SK-MEL-5 (cell line): ENCODE measurements around the gene SIGLEC6. TPM values are rescaled to one million over a fixed set of nuclear protein-coding genes. Genes with fewer than 3 reads are reported as not detected.
"Not testable (repeated sequence)": the region's sequence is repeated elsewhere in the genome, so short reads cannot be mapped to it uniquely, and the experiment has no call there.

ENCODE experiments used
- DNase-seq: peaks from one replicate; pipeline ENCODE4 v3.0.0-alpha.2; 2016; ENCODE audit warnings: low read depth, low spot score
- in situ Hi-C: cut with HindIII; loops from 2 replicates; pipeline ENCODE4 v1.10.0; 2016; ENCODE audit warnings: low sequenced_read_pairs, high pct_unique_total_duplicates, low pct_unique_long_range_greater_than_20kb
- total RNA-seq: library from RNA; depleted of rRNA; stranded (reverse); fragments of >200 nt; shearing (Covaris generic); gene quantifications from 2 replicates; pipeline ENCODE4 v1.2.3, GENCODE V29; 2014

Gene SIGLEC6
- total RNA-seq, 1 experiment from 2014 or later: not detected

DNA sequence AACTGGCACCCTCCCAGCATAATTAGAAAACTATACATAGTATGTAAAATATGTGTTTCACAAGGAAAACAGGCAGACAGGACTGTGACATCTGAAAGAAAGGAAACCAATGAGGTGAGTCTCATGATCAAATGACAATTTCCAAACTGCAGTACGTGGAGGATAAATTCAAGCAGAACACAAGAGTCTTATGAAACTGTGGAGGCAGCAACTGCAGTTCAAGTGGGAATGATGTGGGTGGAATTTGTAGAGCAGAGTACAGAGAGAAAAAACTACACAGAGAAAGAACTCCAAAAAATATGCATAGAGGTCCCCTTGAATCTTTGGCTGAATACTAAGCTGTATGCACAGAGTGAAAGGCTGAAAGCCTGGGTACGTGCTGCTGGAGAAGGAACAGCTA is 9.7 kb downstream of the SIGLEC6 start:
- no peak for DNase-seq
- in situ Hi-C loops: no loop called here

GRCh38 chr19:51521357-51521756 is 10.1 kb downstream of the SIGLEC6 start:
- no peak for DNase-seq
- in situ Hi-C loops: no loop called here

DNA sequence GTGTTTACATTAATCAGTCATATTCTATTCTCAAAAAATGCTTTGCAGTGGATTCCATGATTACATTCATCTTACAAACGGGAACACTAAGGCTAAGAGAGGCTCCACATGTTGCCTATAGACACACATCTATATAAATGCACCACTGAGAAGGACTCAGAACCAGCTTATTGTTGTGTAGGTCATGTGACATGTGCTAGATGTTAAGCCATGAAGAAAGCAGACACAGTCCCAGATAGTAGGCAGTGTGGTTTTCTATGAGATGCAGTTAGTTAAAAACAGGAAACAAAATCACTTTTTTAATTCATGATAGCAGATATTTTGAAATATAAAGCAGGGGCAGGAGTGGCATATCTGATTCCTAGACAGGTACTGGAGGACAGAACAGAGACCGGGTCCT is 10.7 kb downstream of the SIGLEC6 start:
- in situ Hi-C loops: no loop called here
- no peak for DNase-seq

DNA sequence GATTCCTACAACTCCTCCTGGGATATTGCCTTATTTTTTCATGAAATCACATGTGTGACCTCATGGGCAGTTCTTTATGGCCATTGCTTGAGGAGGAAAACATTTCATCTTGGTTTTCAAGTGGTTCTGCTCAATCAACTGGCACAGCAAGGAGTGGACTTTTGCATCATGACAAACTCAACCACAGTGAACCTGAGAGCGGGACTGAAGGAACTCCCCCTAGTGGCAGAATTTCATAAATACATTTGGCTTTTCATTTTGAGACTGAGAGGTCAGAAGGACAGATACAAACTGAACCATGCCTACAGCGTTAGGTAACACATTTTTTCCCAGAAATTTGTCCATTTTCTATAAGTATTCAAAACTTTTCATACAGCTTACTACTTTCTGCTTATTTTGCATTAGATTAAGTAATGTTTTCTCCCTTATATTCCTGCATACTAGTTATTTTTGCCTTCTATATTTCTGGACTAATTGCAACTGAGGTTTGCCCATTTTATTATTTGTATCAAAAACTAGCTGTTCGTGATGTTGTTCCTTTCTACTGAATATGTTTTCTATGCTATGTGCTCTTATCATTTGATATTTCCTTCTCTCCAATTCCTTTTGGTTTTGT is 16.5 kb downstream of the SIGLEC6 start:
- in situ Hi-C loops: no loop called here
- peak; percentile 60 for DNase-seq

DNA sequence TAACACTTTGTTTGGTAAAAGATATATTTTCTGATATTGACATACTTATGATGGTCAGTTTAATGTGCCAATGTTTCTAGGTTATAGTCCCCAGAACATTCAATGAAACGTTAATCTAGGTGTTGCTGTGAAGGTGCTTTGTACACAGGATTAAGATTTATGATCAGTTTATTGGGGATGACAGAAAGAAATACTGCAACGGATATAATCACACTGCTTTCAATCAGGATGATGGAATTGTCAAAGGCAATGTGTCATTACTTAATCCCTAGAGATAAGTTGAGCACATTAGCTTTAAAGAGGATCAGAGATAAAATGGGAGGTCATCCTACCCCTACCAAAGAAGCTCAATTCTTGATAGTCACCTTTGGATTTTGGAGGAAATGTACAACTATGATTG is 17.5 kb downstream of the SIGLEC6 start:
- in situ Hi-C loops: no loop called here
- DNase-seq: no peak

DNA sequence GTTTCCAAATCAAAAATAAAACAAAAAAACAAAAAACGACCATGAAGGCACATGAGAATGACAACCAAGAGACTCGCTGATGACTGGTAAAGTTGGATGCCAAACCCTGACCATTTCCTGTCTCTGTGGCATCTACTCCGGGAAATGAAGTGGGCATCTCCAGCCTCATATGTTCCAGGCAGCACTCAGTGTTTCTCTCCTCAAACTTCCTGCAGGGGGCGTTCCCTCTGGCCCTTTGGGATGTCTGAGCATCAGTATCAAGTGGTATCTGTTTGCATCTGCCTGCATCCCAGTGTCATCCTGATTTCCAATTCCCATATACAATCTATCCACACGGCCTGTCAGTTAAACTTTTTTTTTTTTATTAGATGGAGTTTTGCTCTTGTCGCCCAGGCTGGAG is 20.1 kb downstream of the SIGLEC6 start:
- DNase-seq: peak; percentile 41
- in situ Hi-C loops: no loop called here

DNA sequence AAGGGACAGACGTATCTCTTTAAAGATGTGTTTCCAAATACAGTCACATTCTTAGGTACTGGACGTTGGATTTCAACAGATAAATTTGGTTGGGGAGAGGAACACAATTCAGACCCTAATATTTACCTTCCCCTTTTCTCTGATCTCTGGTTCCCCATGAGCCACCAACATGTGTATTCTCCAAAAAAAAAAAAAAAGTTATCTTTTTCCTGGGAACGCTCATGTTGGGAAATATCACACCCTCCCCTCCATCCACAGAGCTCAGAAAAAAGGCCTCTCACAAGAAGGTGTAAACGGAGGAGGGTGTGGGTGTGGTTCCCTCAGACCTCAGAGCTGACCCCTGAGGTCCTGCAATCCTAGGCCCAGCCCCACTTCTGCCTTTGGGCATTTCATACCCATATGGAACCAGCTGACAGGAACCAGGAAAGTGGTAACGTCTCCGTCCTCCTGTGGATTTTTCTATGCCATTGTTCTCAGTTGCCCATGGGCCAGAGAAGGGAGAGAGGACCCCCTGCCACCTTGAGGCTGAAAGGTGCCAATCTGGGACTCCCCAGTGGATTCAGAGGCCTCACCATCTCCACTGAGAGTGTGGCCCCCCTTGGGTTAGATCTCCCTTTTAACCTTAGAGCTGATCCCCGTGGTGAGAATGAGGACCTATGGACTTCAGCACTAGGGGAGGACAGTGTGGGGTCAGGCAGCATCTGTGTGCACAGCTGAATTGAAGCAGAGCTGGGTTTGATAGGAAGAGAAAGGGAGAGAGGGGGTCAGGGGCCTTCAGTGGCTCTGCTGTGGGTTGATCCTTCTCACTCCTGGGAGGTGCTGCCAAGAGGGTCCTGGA is 21.4 kb downstream of the SIGLEC6 start:
- DNase-seq: no peak
- in situ Hi-C loops: no loop called here

GRCh38 chr19:51508059-51508733 is 23.3 kb downstream of the SIGLEC6 start:
- in situ Hi-C loops: no loop called here
- no peak for DNase-seq

- in situ Hi-C loops: no loop called here
- DNase-seq: no peak
Measured at GRCh38 chr19:51507640-51508058, 23.8 kb downstream of the SIGLEC6 start.

GRCh38 chr19:51507192-51507591 is 24.3 kb downstream of the SIGLEC6 start:
- in situ Hi-C loops: no loop called here

GRCh38 chr19:51505904-51506303 is 25.6 kb downstream of the SIGLEC6 start:
- DNase-seq: no peak
- in situ Hi-C loops: no loop called here

More at GRCh38 chr19:51507192-51507591, 24.3 kb downstream of the SIGLEC6 start:
- no peak for DNase-seq

DNA sequence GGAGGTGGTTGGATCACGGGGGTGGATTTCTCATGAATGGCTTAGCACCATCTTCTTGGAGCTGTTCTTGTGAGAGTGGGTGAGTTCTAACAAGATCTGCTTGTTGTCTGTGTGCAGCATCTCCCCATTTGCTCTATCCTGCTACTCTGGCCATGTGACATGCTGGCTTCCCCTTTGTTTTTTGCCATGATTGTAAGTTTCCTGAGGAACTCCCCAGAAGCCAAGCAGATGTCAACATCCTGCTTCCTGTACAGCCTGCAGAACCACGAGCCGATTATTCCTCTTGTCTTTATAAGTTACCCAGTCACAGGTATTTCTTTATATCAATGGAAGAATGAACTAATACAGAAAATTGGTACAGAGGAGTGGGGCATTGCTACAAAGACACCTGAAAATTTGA is 27.6 kb downstream of the SIGLEC6 start:
- DNase-seq: no peak
- in situ Hi-C loops: no loop called here

DNA sequence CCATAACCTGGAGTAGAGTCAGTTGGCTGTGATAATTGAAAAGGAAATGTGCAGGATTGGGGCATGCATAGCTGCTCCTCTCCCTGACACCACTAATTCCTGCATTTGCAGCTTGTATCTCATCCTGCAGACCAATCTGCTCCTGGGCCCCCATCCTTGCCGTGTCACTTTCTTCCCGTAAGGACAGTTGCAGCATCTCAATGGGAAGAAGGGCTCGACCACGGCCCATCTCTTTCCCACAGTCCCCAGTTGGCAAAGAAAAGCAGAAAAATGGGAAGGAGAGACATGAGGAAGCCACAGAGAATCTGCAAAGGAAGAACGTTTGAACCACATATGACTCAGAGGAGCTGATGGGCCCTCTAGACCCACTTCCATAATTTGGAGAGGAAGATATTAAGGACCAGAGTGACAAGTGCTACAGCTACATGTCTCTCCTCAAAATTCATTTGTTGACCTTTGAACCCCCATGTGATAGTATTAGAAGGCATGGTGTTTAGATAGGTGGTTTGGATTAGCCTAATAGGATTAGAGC is 28.1 kb downstream of the SIGLEC6 start:
- DNase-seq: no peak
- in situ Hi-C loops: no loop called here

DNA sequence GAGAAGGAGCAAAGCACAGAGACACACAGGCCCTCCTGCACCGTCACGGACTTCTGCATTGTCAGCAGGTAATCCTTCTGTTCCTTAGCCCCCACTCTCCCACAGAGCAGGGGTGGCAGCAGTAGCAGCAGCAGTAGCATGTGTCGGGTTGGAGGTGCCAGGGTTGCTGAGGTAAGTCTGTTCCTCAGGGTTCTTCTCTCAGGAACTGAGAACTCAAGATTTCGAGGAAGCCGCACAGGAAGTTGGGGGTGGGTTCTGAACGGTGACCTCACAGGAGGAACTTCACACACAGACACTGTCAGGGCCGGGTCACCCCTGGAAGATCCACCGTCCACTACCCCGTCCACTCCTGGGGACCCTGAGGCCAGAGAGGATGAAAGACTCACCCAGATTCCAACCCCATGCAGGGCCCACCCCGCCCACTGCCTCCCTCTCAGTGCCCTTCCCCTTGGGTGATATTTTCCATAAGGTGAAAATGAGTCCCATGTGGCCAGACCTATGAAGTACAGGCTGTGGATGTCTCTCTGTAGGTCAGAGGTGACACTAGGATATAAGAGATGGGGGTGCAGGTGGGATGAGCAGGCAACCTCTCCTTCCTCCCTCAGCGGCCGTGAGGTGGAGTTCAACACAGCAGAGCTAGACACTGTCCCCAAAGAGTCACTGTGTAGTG is 29.7 kb downstream of the SIGLEC6 start, which contains the start of gene SIGLEC12:
Gene SIGLEC12, minus strand, starts transcription at position 207 of the 670 bp plus-strand sequence. Its CDS starts 67 bp downstream, at position 140.
- DNase-seq: no peak
- in situ Hi-C loops: no loop called here

DNA sequence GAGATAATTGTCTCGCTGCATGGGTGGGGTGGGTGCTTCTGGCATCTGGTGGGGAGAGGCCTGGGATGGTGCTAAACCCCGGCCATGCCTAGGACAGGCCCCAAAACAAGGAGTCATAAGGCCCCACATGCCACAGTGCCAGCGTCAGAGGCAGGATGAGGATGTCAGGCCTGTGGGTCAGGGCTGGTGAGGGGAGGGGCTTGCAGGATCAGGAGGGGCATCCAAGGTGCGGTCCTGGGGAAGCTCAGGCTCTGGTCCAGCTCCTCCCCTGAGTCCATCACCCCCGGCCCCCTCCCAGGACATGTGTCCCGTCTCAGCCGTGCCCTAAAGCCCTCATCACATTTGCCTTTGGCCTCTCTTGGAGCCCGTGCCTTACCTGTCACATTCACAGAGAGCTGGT is 30.5 kb downstream of the SIGLEC6 start:
- in situ Hi-C loops, DNase-seq: not testable (repeated sequence)

DNA sequence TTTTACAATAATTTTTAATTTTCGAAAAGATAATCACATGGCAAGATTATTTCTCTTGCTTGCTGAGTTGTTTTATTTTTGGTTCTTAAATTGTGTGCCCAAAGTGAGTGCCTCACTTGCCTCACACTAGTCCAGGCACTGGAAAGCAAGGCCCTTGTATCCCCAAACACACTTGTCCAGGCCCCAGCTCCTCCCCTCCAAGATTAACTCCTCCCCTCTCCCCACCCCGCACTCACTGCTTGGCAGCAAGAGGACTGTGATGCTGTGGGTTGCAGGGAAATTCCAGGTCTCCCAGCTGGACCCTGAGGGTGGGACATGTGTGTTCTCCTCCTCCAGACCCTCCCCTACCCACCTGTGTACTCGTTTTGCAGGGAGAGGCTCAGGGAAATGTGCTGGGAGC is 33.8 kb downstream of the SIGLEC6 start:
- in situ Hi-C loops: no loop called here
- DNase-seq: no peak

GRCh38 chr19:51493776-51494175 is 37.7 kb downstream of the SIGLEC6 start:
- in situ Hi-C loops: no loop called here
- no peak for DNase-seq

GRCh38 chr19:51491586-51491985 is 39.9 kb downstream of the SIGLEC6 start:
- in situ Hi-C loops: no loop called here
- DNase-seq: no peak
